Epithelial cell of esophagus (primary cell): ENCODE results near the gene SLC26A11.

Source experiments
- DNase-seq: peaks from one replicate; pipeline ENCODE4 v3.0.0; 2010; ENCODE audit warnings: low read depth
- H3K4me3 ChIP-seq: 2 replicates; pipeline ENCODE4 v1.5.1; 2011; ENCODE audit warnings: mild to moderate bottlenecking, low read length, control low read depth
- TF ChIP-seq, protein P1 (sequence below): IDR thresholded peaks from 2 replicates; pipeline ENCODE4 v1.5.1; 2011; ENCODE audit warnings: low read depth, mild to moderate bottlenecking, low read length, control low read depth, inconsistent platforms; ENCODE audit not compliant: insufficient read depth; ENCODE audit errors: missing control alignments

Gene SLC26A11

DNA sequence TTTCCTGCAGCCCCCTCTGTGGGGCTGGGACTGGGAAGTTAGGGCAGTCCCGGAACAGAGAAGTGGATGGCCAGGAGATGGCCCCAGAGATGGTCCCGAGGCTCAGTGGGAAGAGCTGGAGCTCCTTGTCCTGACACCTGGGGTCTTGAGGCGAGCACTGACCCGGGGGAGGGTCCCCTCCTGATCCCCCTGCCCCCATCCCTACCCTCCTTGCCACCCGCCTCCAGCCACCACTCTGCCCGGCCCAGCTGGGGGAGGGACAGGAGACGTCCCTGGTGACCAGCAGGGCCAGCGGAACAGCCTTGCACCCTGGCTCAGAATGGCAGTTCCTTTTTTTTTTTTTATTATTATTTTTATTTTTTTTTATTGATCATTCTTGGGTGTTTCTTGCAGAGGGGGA lies 26.5 kb downstream of the SLC26A11 start:
- TF ChIP-seq, protein P1, sequence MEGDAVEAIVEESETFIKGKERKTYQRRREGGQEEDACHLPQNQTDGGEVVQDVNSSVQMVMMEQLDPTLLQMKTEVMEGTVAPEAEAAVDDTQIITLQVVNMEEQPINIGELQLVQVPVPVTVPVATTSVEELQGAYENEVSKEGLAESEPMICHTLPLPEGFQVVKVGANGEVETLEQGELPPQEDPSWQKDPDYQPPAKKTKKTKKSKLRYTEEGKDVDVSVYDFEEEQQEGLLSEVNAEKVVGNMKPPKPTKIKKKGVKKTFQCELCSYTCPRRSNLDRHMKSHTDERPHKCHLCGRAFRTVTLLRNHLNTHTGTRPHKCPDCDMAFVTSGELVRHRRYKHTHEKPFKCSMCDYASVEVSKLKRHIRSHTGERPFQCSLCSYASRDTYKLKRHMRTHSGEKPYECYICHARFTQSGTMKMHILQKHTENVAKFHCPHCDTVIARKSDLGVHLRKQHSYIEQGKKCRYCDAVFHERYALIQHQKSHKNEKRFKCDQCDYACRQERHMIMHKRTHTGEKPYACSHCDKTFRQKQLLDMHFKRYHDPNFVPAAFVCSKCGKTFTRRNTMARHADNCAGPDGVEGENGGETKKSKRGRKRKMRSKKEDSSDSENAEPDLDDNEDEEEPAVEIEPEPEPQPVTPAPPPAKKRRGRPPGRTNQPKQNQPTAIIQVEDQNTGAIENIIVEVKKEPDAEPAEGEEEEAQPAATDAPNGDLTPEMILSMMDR: no peak
- DNase-seq: no peak
- no peak overlapping the region for H3K4me3 ChIP-seq

DNA sequence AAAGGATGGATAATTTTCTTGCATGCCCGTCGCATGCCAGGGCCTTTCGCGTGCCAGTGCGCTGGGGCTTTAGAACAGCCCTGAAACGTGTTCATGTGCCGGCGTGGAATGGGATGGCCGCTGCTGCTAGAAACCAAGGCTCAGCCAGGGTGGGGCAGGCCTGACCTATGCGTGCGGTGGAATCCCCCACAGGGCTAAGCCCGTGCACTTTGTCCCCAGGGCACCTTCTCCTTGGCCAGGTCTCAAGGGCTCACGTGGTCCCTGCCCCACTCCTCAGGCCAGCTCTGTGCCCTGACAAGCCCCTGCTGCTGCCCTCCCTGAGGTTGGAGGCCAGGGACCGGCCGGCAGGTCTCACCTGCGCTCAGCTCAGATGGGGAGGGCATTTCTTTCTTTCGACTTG lies 27.3 kb downstream of the SLC26A11 start:
- TF ChIP-seq, protein P1: no peak
- no peak overlapping the region for H3K4me3 ChIP-seq
- no peak for DNase-seq

DNA sequence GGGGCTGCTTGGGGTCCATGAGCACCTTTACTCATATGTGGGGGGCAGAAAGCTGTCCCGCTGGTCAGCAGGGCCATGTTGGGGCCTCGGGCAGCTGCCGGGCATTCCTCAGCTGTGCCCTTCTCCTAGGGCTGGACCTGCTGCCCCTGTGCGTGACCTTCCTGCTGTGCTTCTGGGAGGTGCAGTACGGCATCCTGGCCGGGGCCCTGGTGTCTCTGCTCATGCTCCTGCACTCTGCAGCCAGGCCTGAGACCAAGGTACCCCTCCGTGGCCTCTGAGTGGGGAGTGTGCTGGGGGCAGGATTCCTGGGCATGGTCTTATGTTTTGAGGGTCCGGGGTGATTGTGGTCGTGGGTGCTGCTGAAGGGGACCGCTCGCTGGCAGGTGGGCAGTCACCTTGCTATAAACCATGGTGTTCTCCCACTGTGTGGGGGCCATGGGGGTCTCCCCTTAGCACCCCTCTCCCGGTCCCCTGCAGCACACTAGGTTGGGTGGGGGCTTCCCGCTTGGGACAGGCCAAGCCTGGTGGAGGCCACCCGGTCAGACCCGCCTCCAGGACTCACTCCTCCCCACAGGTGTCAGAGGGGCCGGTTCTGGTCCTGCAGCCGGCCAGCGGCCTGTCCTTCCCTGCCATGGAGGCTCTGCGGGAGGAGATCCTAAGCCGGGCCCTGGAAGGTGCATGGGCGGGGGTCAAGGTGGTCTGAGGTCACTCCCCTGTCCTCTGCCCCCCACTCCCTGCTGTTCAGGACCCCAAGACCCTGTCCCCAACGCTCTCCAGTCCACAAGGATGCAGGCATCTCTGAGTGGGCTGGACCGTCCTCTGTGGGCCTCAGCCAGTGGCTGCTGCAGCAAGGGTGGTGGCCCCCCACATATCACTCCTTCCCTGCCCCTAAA lies 28.0 kb downstream of the SLC26A11 start:
- DNase-seq: no peak
- no peak overlapping the region for H3K4me3 ChIP-seq
- TF ChIP-seq, protein P1: no peak

DNA sequence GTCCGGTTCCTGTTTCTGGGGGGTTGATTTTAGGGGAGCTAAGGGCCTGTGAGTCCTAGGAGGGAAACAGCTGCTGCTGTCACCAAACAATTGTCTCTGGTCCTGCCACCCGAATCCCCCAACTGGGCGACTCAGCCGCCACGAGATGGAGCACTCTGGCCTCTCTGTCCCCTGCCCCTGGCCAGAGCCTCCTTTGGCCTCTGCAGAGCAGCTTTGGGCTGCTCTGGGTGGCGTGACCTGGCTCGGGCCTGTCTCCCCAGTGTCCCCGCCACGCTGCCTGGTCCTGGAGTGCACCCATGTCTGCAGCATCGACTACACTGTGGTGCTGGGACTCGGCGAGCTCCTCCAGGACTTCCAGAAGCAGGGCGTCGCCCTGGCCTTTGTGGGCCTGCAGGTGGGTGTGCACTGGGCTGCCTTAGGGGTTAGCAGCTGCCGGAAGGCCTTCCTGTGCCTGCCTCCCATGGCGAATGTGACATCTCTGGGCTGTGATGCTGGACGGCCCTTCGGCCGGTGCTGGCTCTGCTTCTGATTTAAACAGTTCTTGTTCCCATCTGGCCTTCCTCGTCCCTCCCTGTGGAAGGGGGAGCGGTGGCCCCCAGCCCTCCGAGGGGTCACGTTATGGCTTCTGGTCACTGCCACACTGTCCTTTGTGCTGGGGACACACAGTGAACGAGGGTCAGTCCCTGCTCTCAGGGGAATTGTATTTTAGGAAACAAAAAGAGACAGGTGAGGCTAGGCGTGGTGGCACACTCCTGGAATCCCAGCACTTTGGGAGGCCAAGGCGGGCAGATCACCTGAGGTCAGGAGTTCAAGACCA lies 28.9 kb downstream of the SLC26A11 start:
- TF ChIP-seq, protein P1: no peak
- no peak overlapping the region for H3K4me3 ChIP-seq
- DNase-seq: no peak

DNA sequence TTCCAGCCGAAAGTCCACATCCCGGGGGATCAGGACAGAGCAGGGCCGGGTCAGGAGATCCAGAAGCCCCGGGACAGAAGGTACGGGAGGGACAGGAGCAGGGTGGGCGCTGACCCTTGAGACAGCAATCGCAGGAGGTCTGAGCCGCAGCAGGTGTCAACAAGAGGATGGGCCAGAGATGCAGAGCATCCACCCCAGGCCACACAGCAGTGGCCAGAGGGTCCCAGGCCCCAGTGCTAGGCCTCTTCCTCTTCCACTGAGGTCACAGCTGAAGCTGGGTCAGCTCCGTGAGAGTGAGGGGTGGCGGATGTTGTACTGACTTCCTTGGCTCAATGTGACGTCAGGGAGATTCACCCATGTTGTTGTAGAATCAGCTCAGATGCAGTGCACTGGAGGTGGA lies 31.7 kb downstream of the SLC26A11 start:
- TF ChIP-seq, protein P1: no peak
- H3K4me3 ChIP-seq: no peak overlapping the region
- no peak for DNase-seq

DNA sequence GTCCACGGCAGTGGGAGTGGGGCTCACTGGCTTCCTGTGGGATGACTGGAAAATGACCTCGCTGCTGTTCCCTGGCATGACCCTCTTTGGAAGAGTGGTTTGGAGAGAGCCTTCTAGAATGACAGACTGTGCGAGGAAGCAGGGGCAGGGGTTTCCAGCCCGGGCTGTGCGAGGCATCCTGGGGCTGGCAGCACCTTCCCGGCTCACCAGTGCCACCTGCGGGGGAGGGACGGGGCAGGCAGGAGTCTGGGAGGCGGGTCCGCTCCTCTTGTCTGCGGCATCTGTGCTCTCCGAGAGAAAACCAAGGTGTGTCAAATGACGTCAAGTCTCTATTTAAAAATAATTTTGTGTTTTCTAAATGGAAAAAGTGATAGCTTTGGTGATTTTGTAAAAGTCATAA lies 32.6 kb downstream of the SLC26A11 start:
- no peak overlapping the region for H3K4me3 ChIP-seq

More for the DNA sequence above, 32.6 kb downstream of the SLC26A11 start:
- TF ChIP-seq, protein P1: peak; percentile 87
- peak; percentile 82 for DNase-seq
